Keratinocyte (primary cell): Measurements from ENCODE around the gene RNF227.

Experiments
- EZH2 ChIP-seq: IDR thresholded peaks from one replicate; pipeline ENCODE4 v1.6.1; 2012; ENCODE audit warnings: inconsistent platforms, mild to moderate bottlenecking, low read length, moderate library complexity
- TF ChIP-seq, protein P1 (sequence below), 3 experiments: IDR thresholded peaks in 1 of 3; conservative IDR thresholded peaks in 1 of 3; optimal IDR thresholded peaks in 1 of 3; 2 replicates in 2 of 3; 3 replicates in 1 of 3; pipeline versions ENCODE3 to v1.5.1; 2011; ENCODE audit warnings: low read length in 3 of 3, mild to moderate bottlenecking in 3 of 3, moderate library complexity in 2 of 3, control low read depth in 1 of 3, inconsistent platforms in 1 of 3; ENCODE audit not compliant: insufficient read depth in 2 of 3; ENCODE audit errors: extremely low read depth in 1 of 3

DNA sequence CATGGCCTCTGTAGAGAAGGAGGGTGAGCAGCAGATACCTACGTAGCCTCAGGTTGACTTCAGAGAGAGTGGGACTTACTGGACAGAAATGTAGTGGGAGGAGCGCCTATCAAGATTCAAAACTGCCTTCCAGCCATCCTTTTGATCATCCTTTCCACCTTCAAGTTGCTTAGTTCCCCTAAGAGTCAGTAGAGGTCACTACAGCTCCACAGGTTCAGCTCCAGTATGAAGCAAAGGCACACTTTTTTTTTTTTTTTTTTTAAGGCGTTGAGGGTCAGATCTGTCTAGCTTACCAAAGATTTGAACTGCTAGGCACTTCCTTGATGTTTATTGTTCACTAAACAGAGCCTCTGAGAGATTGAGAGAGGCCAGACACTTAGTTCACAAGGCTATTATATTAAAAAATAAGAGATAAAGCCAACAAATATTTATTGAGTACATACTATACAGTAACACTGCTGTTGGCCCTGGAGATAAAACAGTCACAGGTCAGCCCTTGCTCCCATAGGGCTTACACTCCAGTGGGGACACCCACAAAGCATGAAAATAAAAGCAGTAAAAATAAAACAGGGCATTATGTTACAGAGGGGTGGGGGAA, 3.1 kb downstream of the RNF227 start:
- TF ChIP-seq, protein P1, sequence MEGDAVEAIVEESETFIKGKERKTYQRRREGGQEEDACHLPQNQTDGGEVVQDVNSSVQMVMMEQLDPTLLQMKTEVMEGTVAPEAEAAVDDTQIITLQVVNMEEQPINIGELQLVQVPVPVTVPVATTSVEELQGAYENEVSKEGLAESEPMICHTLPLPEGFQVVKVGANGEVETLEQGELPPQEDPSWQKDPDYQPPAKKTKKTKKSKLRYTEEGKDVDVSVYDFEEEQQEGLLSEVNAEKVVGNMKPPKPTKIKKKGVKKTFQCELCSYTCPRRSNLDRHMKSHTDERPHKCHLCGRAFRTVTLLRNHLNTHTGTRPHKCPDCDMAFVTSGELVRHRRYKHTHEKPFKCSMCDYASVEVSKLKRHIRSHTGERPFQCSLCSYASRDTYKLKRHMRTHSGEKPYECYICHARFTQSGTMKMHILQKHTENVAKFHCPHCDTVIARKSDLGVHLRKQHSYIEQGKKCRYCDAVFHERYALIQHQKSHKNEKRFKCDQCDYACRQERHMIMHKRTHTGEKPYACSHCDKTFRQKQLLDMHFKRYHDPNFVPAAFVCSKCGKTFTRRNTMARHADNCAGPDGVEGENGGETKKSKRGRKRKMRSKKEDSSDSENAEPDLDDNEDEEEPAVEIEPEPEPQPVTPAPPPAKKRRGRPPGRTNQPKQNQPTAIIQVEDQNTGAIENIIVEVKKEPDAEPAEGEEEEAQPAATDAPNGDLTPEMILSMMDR (optimal IDR thresholded peaks at IDR 0.05 in 1 of 3, IDR thresholded peaks at IDR 0.05 in 1 of 3, conservative IDR thresholded peaks at IDR 0.05 in 1 of 3; ENCODE audit: extremely low read depth in 1 of 3, insufficient read depth in 2 of 3, low read length in 3 of 3) = peak; percentile 60 to 79 (median 71)
- TF ChIP-seq EZH2 = no peak
